Posterior vena cava (tissue), 2 donors: ENCODE measurements around the gene ATOH7. TPM values are rescaled to one million over a fixed set of nuclear protein-coding genes. Genes with fewer than 3 reads are reported as not detected.
"Not testable (repeated sequence)": the region's sequence is repeated elsewhere in the genome, so short reads cannot be mapped to it uniquely, and the experiment has no call there.

Experiments
- DNase-seq: peaks from one replicate; pipeline ENCODE4 v3.0.0-alpha.2; 2020; ENCODE audit warnings: low spot score
- intact Hi-C, 2 donors: fragments of 100-400 bp; cut with DNase I; formaldehyde crosslinking; loops; one replicate each; pipeline versions ENCODE4 v1.14.1 to v1.14.2; 2022 to 2023
- long read RNA-seq, 2 donors: library from polyadenylated mRNA; unstranded; transcript quantifications; one replicate each; pipeline ENCODE4 v2.0.0, GENCODE V29; 2020 to 2021
- total RNA-seq, 2 donors: library from RNA; stranded (reverse); fragmentation: NEBNext Ultra II Directional; extraction: Animal tissue kit (Norgen Biotek cat#: 25700); gene quantifications; one replicate each; pipeline ENCODE4 v1.2.1, GENCODE V29; 2021
- donor health status: DM: yes; HTN: yes; CAD: no.
- donor health status: DM: yes; HTN: yes; CAD: no.

The ATOH7 gene
- not detected for total RNA-seq
- long read RNA-seq, donor 1 = 0 reads
- long read RNA-seq, donor 2 = 0 reads

GRCh38 chr10:68231817-68232251 lies at the start of gene ATOH7:
ATOH7 (minus strand) TSS chr10:68232113; CDS start chr10:68231677, 436 bp downstream.
- intact Hi-C loops = no loop called here
- no peak for DNase-seq

DNA sequence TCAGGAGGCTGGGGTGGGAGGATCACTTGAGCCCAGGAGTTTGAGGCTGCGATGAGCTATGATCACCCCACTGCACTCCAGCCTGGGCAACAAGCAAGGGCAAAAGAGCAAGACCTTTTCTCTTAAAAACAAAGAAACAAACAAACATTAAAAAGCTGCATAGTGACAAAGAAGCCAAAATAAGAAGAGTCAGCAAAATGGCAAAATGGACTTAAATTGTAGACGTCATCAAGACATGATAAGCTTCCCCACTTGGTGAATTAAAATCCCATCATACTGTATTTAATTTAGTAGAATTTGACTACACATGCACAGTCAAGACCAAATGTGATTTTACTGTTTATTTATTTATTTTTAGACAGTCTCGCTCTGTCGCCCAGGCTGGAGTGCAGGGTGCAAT lies 48.8 kb upstream of the ATOH7 start:
- intact Hi-C loops = no loop called here
- DNase-seq = no peak

- intact Hi-C loops, DNase-seq: not testable (repeated sequence)
These were observed 47.2 kb upstream of the ATOH7 start for GRCh38 chr10:68278906-68279753.

DNA sequence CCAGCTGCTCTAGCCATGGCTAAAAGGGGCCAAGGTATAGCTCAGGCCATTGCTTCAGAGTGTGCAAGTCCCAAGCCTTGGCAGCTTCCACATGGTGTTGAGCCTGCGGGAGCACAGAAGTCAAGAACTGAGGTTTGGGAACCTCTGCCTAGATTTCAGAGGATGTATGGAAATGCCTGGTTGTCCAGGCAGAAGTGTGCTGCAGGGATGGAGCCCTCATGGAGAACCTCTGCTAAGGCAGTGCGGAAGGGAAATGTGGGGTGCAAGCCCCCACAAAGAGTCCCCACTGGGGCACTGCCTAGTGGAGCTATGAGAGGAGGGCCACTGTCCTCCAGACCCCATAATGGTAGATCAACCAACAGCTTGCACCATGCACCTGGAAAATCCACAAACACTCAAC lies 45.9 kb upstream of the ATOH7 start:
- DNase-seq, intact Hi-C loops: not testable (repeated sequence)

- DNase-seq = no peak
- intact Hi-C loops = no loop called here
These were observed 44.3 kb upstream of the ATOH7 start for GRCh38 chr10:68276224-68276623.

GRCh38 chr10:68275600-68276126 lies 43.8 kb upstream of the ATOH7 start:
- DNase-seq = no peak
- intact Hi-C loops = no loop called here

DNA sequence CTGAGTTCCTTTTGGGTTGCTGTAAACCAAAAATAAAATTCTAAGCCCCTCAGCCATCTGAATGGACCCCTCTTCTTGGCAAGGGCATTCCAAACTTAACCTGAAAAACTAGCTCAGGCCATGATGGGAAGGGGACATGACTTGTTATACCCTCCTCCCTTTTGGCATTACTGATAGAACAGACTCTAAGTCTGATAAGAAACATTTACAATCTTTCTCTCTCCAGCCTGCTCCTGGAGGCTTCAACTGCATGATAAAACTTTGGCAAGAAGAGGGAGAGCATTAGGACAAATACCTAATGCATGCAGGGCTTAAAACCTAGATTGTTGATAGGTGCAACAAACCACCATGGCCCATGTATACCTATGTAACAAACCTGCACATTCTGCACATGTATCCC lies 40.9 kb upstream of the ATOH7 start:
- DNase-seq = no peak
- intact Hi-C loops = no loop called here

GRCh38 chr10:68271196-68271882 lies 39.4 kb upstream of the ATOH7 start:
- no peak for DNase-seq

DNA sequence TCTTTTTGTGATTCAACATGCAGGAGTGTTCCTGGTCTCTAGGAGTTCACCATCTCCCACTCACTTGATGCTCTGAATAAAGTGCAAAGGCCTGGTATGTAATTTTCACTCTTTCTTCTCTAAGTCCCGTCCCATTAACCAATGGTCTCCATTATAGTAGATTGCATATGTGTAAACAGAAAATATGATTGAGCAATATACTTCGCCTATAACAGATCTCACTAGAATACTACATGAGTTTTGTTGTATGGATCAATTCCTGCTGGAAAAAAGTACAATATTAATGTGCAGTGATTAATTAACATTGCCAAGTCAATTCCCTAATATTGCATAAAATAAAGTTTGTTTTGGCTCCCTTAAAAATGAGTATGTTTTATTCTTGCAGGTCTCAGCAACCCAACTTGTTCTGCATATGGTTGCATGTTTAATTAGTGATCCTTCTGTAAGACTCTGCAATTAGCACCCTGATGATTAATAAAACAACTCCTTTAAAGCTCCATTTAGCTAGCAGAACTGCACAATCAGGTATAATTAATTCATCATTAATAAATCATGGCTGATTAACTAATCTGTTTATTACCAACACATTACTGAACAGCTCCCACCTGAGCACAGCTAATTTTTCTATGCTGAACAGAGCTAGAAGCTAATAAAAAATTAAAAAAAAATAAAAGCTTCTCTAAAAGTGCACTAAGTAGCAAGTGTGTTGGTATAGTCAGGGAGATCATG lies 37.8 kb upstream of the ATOH7 start:
- DNase-seq = no peak
- intact Hi-C loops = no loop called here

More at GRCh38 chr10:68271196-68271882, 39.4 kb upstream of the ATOH7 start:
- intact Hi-C loops = no loop called here

DNA sequence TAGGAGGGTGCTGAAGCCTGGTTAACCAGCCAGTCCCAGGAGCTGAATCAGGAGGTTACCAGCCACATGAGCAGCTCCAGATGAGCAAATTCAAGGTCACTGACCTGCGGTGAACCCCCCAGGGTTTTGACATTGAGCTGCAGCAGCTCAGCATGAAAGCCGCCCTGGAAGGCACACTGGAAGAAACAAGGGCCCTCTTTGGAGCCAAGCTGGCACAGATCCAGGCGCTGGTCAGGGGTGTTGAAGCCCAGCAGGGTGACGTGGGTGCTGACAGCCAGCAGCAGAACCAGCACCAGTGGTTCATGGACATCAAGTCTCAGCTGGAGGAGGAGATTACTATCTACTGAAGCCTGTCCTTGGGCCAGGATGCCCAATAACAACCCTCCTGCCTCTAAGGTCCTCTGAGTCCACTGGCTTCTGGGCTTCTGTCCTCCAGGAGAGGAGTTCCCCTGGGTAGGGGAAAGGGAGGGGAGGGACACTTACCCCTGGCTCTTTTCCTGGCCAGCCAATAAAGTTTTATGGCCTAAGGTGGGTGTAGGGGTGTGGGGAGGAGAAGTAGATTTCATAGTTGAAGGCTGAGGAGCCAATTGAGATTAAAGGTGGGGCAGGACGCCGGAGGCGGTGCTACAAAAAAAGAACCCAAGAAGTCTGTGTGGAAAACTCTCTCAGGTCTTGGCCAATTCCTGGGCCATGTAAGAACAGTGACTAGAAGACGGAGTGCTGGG lies 29.4 kb upstream of the ATOH7 start:
- DNase-seq = no peak
- intact Hi-C loops = no loop called here

GRCh38 chr10:68253346-68253745 lies 21.4 kb upstream of the ATOH7 start:
- DNase-seq = no peak
- intact Hi-C loops = no loop called here

- intact Hi-C loops = no loop called here
- no peak for DNase-seq
These were observed 19.9 kb upstream of the ATOH7 start for GRCh38 chr10:68251625-68252495.

DNA sequence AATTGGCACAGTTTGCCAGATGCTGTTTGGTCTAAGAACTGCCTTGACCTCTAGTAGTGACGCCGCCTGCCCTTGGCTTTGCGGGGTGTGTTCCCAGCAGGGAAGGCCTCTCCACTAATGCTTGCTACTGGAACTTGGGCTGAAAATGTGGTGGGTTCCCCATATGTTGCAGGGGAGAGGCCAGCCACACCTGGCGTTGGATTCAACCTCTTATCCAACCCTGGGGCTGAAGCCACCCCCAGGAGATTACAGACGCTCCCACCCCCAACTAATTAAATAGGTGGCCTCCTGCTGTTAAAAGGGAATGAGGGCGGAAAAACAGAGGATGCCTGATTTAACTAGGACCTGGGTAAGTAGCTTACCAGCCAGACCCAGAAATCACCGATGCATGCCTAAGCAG lies 19.2 kb upstream of the ATOH7 start:
- intact Hi-C loops = no loop called here
- DNase-seq = no peak

DNA sequence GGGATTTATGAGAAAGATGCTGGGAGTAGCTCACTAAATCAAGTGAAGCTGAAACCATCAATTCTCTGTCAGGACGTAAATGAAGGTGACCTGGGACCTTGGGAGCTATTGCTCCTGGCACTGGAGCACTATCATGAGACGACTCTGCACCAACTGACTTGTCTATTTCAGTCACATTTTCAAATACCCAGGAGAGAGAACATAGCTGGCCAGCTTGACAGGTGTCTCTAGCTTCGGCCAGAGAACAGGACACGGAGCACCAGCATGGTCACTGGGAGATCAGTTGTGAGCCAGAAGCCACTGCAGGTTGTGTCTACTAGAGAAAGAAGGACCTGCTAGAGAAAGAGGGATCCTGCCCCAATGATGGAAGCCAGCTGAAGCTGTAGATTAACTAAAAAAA lies 17.4 kb upstream of the ATOH7 start:
- DNase-seq = no peak
- intact Hi-C loops = no loop called here

- intact Hi-C loops = no loop called here
- DNase-seq = no peak
These were observed 16.0 kb upstream of the ATOH7 start for GRCh38 chr10:68247931-68248330.

- intact Hi-C loops = not testable (repeated sequence)
These were observed 14.5 kb upstream of the ATOH7 start for GRCh38 chr10:68246397-68246796.

GRCh38 chr10:68242051-68242450 lies 10.1 kb upstream of the ATOH7 start:
- no peak for DNase-seq
- intact Hi-C loops = no loop called here

More at GRCh38 chr10:68246397-68246796, 14.5 kb upstream of the ATOH7 start:
- DNase-seq = not testable (repeated sequence)

- intact Hi-C loops = no loop called here
- no peak for DNase-seq
These were observed 7.8 kb upstream of the ATOH7 start for GRCh38 chr10:68239596-68240150.
